Naive thymus-derived CD4-positive, alpha-beta T cell (primary cell): Measurements from ENCODE around the gene ATP6V1B1. TPM values are rescaled to one million over a fixed set of nuclear protein-coding genes. Genes with fewer than 3 reads are reported as not detected.
"Not testable (repeated sequence)": the region's sequence is repeated elsewhere in the genome, so short reads cannot be mapped to it uniquely, and the experiment has no call there.

Experiments
- ATAC-seq: fragments of 150-1000 bp; cut with Tn5 transposase; 2 replicates; pipeline ENCODE4 v1.10.0; 2021; ENCODE audit warnings: mild to moderate bottlenecking, moderate library complexity
- CTCF ChIA-PET: fragments of 350-600 bp; sonication (Branson Sonifier 250); formaldehyde crosslinking; loops from one replicate; lab custom pipeline; 2021; ENCODE audit warnings: antibody characterized with exemption; lab: Charles Lee
- POLR2A ChIA-PET: fragments of 350-600 bp; sonication (Branson Sonifier 250); formaldehyde crosslinking; loops from one replicate; lab custom pipeline; 2021; ENCODE audit warnings: antibody characterized with exemption, inconsistent platforms; lab: Charles Lee
- DNase-seq, 9 donors: peaks; one replicate each; pipeline versions ENCODE4 v3.0.0 to v3.0.0-alpha.2; 2020 to 2022; ENCODE audit warnings: mixed read lengths in 1 of 9
- H3K27ac ChIP-seq: one replicate; pipeline ENCODE4 v1.7.0; 2013; ENCODE audit warnings: mild to moderate bottlenecking, low read depth, low read length, moderate library complexity
- H3K27me3 ChIP-seq, 2 donors: one replicate each; pipeline ENCODE4 v1.7.0; 2013; ENCODE audit warnings: low read length in 2 of 2, mild to moderate bottlenecking in 2 of 2, moderate library complexity in 2 of 2; ENCODE audit not compliant: control insufficient read depth in 2 of 2, insufficient read depth in 2 of 2
- H3K36me3 ChIP-seq, 3 experiments: 1 replicate in 2 of 3; 2 replicates in 1 of 3; pipeline ENCODE4 v1.7.0; 2013; ENCODE audit warnings: low read length in 3 of 3, mild to moderate bottlenecking in 3 of 3, moderate library complexity in 1 of 3; ENCODE audit not compliant: insufficient read depth in 3 of 3, control insufficient read depth in 2 of 3
- H3K4me1 ChIP-seq, 2 donors: one replicate each; pipeline ENCODE4 v1.7.0; 2013; ENCODE audit warnings: low read length in 2 of 2, mild to moderate bottlenecking in 2 of 2, moderate library complexity in 1 of 2; ENCODE audit not compliant: control insufficient read depth in 2 of 2, insufficient read depth in 2 of 2
- H3K4me3 ChIP-seq: 2 replicates; pipeline ENCODE4 v1.7.0; 2013; ENCODE audit warnings: mild to moderate bottlenecking, low read length
- H3K9me3 ChIP-seq, 3 experiments: 1 replicate in 2 of 3; 2 replicates in 1 of 3; pipeline ENCODE4 v1.7.0; 2013; ENCODE audit warnings: low read length in 3 of 3; ENCODE audit not compliant: control insufficient read depth in 2 of 3
- H3K27ac Mint-ChIP-seq, 9 donors: one replicate each; pipeline ENCODE4 v1.8.0; 2020 to 2022; ENCODE audit warnings: mixed read lengths in 9 of 9, mild to moderate bottlenecking in 8 of 9, moderate library complexity in 5 of 9, inconsistent platforms in 2 of 9
- H3K27me3 Mint-ChIP-seq, 5 donors: one replicate each; pipeline ENCODE4 v1.8.0; 2021 to 2022; ENCODE audit warnings: mixed read lengths in 5 of 5, mild to moderate bottlenecking in 1 of 5
- H3K36me3 Mint-ChIP-seq, 5 donors: one replicate each; pipeline ENCODE4 v1.8.0; 2020 to 2022; ENCODE audit warnings: mixed read lengths in 5 of 5, mild to moderate bottlenecking in 3 of 5, inconsistent platforms in 1 of 5
- H3K4me1 Mint-ChIP-seq, 7 donors: one replicate each; pipeline ENCODE4 v1.8.0; 2020 to 2022; ENCODE audit warnings: mixed read lengths in 7 of 7, mild to moderate bottlenecking in 3 of 7, inconsistent platforms in 1 of 7
- H3K4me3 Mint-ChIP-seq, 10 donors: one replicate each; pipeline ENCODE4 v1.8.0; 2020 to 2022; ENCODE audit warnings: mild to moderate bottlenecking in 10 of 10, mixed read lengths in 10 of 10, moderate library complexity in 6 of 10, inconsistent platforms in 2 of 10
- H3K9me3 Mint-ChIP-seq, 11 donors: one replicate each; pipeline ENCODE4 v1.8.0; 2020 to 2022; ENCODE audit warnings: mixed read lengths in 11 of 11, mild to moderate bottlenecking in 4 of 11, inconsistent platforms in 1 of 11, moderate library complexity in 1 of 11
- intact Hi-C, 2 donors: fragments of 100-400 bp; cut with micrococcal nuclease; formaldehyde crosslinking; loops; one replicate each; pipeline ENCODE4 v1.15.1; 2023
- polyA plus RNA-seq, 2 donors: library from polyadenylated mRNA; unstranded; fragments of 300-500 nt; fragmentation: Illumina TruSeq; gene quantifications; one replicate each; pipeline ENCODE4 v1.2.3, GENCODE V29; 2021
- total RNA-seq, 6 experiments: library from RNA in 5 of 6; stranded (reverse) in 5 of 6; gene quantifications; 1 replicate in 5 of 6; 2 replicates in 1 of 6; pipeline ENCODE4 v1.2.3 and lab custom pipeline; 2021 to 2026

Gene ATP6V1B1
- total and polyA plus RNA-seq, 7 experiments from 2014 or later, result not detected

GRCh38 chr2:70999931-71000330, 64.2 kb downstream of the ATP6V1B1 start:
- DNase-seq, result peak in 1 of 9 donors; percentile 16
- H3K27me3 ChIP-seq, H3K9me3 ChIP-seq, H3K4me3 Mint-ChIP-seq, ATAC-seq, H3K27me3 Mint-ChIP-seq, H3K27ac ChIP-seq, H3K9me3 Mint-ChIP-seq, H3K36me3 Mint-ChIP-seq, H3K4me3 ChIP-seq, CTCF ChIA-PET, H3K36me3 ChIP-seq: not testable (repeated sequence)
- H3K4me1 ChIP-seq, result peaks cover 12 to 14% of the 10 kb centered on the region in 2 donors
- peak overlapping the region in 1 of 9 donors; percentile 29 for H3K27ac Mint-ChIP-seq
- intact Hi-C loops, result loop anchor here (5.0 to 10.0 kb wide), 4 partner anchors 227 to 1175 kb away; partner anchors contain the start of genes FAM136A (in 1 of the 2), GMCL1 (in 1 of the 2), PAIP2B (in 1 of the 2) and ZNF638 (in 1 of the 2)
- peaks cover 7 to 36% (median 18%) of the 10 kb centered on the region in 7 donors for H3K4me1 Mint-ChIP-seq
- POLR2A ChIA-PET, result interaction anchor here (2.0 kb wide), 1 partner anchor 68 kb away, joined by 10 read pairs; the partner anchor contains the start of gene NAGK

DNA sequence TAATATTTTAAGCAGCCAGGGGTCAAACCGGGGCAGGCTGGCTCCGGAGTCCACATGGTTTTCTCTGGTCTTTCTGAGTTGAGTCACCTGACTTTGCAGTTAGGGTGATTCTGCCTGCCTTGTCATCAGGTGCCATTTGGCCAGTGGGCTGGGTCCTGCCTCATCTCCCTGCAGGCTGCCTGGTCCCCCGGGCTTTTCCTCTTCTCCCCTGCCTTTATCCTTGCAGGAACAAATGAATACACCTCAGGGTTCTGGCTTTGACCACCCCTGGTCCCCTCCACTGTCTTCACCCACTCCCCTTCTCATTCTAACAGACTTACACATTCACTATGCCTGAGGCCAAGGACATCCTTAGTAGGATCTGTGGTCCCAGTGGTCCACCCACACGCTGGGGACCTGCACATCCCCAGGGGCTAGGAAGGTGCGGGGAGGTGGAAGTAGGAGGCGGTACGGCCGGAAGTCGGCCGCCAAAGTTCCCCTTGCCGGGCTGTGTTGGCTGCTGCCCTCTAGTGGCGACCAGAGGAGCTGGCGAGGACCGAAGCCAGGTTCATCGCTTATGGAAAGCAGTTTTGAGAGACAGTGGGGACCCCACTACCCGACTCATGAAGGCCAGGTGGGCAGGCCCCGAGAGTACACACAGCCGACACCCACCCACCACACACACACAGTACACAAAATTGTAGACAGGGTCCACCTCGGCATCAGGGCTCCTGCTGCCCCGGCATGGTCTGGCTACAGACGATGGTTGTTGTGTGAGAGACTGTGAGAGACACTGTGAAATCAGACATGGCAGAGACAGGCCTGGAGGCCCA, 65.3 kb downstream of the ATP6V1B1 start:
- H3K27ac Mint-ChIP-seq, result peak overlapping the region in 8 of 9 donors; percentile 36 to 77 (median 60)
- peaks cover 0 to 6% (median 3%) of the 10 kb centered on the region in 5 donors for H3K27me3 Mint-ChIP-seq
- ATAC-seq (peak; percentile 98), DNase-seq (peak; percentile 65 to 82 (median 76))
- Histone ChIP-seq H3K27me3 (no peaks in the 10 kb centered on the region), H3K4me1 (peaks cover 6 to 10% of the 10 kb centered on the region in 2 donors), H3K27ac (peak overlapping the region; percentile 52), H3K36me3 (no peaks in the 10 kb centered on the region), H3K9me3 (no peaks in the 10 kb centered on the region), H3K4me3 (peak overlapping the region; percentile 66)
- intact Hi-C loops, result loop anchor here (1.0 kb wide), 3 partner anchors 16 to 67 kb away; partner anchors contain the start of gene NAGK (in 1 of the 2)
- ChIA-PET CTCF (interaction anchor here (0.7 to 2.3 kb wide), 9 partner anchors 16 to 70 kb away, joined by 3 to 24 read pairs (median 7); no protein-coding TSS in a partner anchor), POLR2A (interaction anchor here (1.3 to 2.0 kb wide), 2 partner anchors 20 to 67 kb away, joined by 4 to 10 read pairs; partner anchors contain the start of gene NAGK)
- peak overlapping the region; percentile 44 to 78 (median 64) for H3K4me3 Mint-ChIP-seq
- no peaks in the 10 kb centered on the region for H3K36me3 Mint-ChIP-seq
- H3K4me1 Mint-ChIP-seq, result peaks cover 6 to 29% (median 12%) of the 10 kb centered on the region in 7 donors
- no peaks in the 10 kb centered on the region for H3K9me3 Mint-ChIP-seq

DNA sequence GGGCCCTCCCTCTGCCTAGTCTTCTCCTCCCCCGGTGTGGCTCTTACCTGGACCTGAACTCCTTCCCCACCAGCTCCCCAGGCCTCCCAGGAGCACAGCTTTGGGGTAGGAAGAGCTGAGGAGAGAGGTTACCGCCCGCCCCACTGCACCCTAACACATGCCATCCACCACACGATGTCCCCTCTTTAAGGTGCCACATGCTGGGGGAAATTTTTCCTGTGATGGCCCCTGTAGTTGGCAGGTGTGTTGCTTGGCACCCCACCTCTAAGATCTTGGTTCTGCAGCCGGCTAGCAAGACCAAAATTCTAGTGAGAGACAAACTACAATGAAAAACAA, 65.9 kb downstream of the ATP6V1B1 start:
- POLR2A ChIA-PET, result interaction anchor here (1.3 to 2.0 kb wide), 2 partner anchors 21 to 67 kb away, joined by 4 to 10 read pairs; partner anchors contain the start of gene NAGK
- Histone ChIP-seq H3K9me3 (no peaks in the 10 kb centered on the region), H3K4me3 (no peak overlapping the region), H3K27ac (no peak overlapping the region), H3K4me1 (peaks cover 6 to 10% of the 10 kb centered on the region in 2 donors), H3K27me3 (no peaks in the 10 kb centered on the region), H3K36me3 (no peaks in the 10 kb centered on the region)
- peak overlapping the region in 3 of 9 donors; percentile 53 to 65 (median 55) for H3K27ac Mint-ChIP-seq
- peaks cover 0 to 6% (median 3%) of the 10 kb centered on the region in 5 donors for H3K27me3 Mint-ChIP-seq
- H3K4me3 Mint-ChIP-seq, result peak overlapping the region in 2 of 10 donors; percentile 16 to 26
- CTCF ChIA-PET, result interaction anchor here (0.7 to 2.3 kb wide), 11 partner anchors 17 to 698 kb away, joined by 3 to 24 read pairs (median 5); no protein-coding TSS in a partner anchor
- H3K36me3 Mint-ChIP-seq, result no peaks in the 10 kb centered on the region
- H3K9me3 Mint-ChIP-seq, result no peaks in the 10 kb centered on the region
- intact Hi-C loops, result loop anchor here (1.0 kb wide), 3 partner anchors 16 to 67 kb away; partner anchors contain the start of gene NAGK (in 1 of the 2)
- peaks cover 6 to 28% (median 10%) of the 10 kb centered on the region in 7 donors for H3K4me1 Mint-ChIP-seq
- ATAC-seq (no peak), DNase-seq (no peak)

DNA sequence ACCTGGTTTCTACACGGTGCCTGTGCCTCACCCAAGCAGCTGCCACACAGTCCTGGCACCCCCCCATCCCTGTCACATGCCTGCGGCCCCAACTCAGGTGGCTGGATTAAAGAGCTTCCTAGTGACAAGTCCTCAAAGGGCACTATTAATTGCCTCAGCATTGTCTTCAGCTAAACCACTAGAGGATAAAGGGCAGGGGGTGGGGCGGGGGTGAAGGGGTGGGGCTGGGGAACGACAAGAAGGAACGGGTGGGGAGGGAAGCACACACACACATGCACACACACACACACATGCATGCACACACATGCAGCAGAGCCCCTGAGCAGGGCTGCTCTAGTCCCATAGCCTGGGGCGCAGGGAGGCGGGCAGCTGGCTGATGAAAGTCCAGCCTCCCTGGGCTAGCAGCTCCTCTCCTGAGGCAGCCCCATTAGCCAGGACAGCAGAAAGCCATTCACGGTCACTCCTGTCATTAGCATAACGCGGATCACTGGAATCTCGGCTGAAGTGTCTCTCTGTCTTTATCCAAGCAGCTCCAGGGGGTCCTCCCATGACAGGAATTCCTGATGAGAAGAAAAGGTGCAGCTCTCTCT, 66.4 kb downstream of the ATP6V1B1 start:
- ChIA-PET POLR2A (interaction anchor here (2.0 kb wide), 1 partner anchor 66 kb away, joined by 10 read pairs; the partner anchor contains the start of gene NAGK), CTCF (interaction anchor here (0.7 to 2.3 kb wide), 9 partner anchors 18 to 699 kb away, joined by 3 to 24 read pairs (median 7); no protein-coding TSS in a partner anchor)
- DNase-seq, result peak in 1 of 9 donors; percentile 11
- H3K27ac ChIP-seq, result no peak overlapping the region
- Mint-ChIP-seq H3K27me3 (peaks cover 0 to 6% (median 3%) of the 10 kb centered on the region in 5 donors), H3K4me3 (peak overlapping the region in 1 of 10 donors; percentile 26), H3K36me3 (no peaks in the 10 kb centered on the region), H3K27ac (peak overlapping the region in 2 of 9 donors; percentile 53 to 55), H3K4me1 (peaks cover 6 to 28% (median 10%) of the 10 kb centered on the region in 7 donors), H3K9me3 (no peaks in the 10 kb centered on the region)
- ATAC-seq, result no peak
- no peaks in the 10 kb centered on the region for H3K9me3 ChIP-seq
- intact Hi-C loops, result loop anchor here (1.0 kb wide), 3 partner anchors 17 to 66 kb away; partner anchors contain the start of gene NAGK (in 1 of the 2)
- no peaks in the 10 kb centered on the region for H3K36me3 ChIP-seq
- no peak overlapping the region for H3K4me3 ChIP-seq
- H3K4me1 ChIP-seq, result peaks cover 6 to 10% of the 10 kb centered on the region in 2 donors
- H3K27me3 ChIP-seq, result no peaks in the 10 kb centered on the region

DNA sequence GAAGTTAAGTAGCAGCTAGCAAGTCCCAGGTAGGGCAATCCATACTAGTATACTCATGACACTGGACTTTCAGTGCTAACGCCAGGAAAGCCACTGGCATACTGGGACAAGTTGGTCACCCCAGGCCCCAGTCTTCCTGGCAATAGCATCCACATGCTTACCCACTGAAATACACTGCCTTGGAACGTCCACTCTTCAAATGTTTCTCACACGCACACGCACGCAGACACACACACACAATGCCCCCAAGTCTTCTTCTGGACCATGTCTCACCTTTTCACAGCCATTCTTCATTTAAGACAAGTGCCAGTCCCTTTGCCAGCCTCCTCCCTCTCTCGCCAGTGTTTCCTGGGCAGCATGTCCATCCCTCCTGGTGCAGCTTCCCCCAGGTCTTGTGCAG, 67.7 kb downstream of the ATP6V1B1 start:
- Mint-ChIP-seq H3K4me1 (peaks cover 6 to 28% (median 10%) of the 10 kb centered on the region in 7 donors), H3K27me3 (peaks cover 0 to 10% (median 3%) of the 10 kb centered on the region in 5 donors), H3K27ac (peak overlapping the region in 1 of 9 donors; percentile 69), H3K36me3 (no peaks in the 10 kb centered on the region), H3K4me3 (peak overlapping the region in 1 of 10 donors; percentile 53), H3K9me3 (no peaks in the 10 kb centered on the region)
- DNase-seq, result no peak
- Histone ChIP-seq H3K4me1 (peaks cover 6 to 10% of the 10 kb centered on the region in 2 donors), H3K36me3 (no peaks in the 10 kb centered on the region), H3K9me3 (no peaks in the 10 kb centered on the region), H3K4me3 (no peak overlapping the region), H3K27ac (no peak overlapping the region), H3K27me3 (no peaks in the 10 kb centered on the region)
- no peak for ATAC-seq
- intact Hi-C loops, result no loop called here
- ChIA-PET CTCF (interaction anchor here (1.4 kb wide), 1 partner anchor 18 kb away, joined by 3 read pairs; no protein-coding TSS in a partner anchor), POLR2A (no interaction called here)
